ENCODE data around the gene RRBP1. TPM values are rescaled to one million over a fixed set of nuclear protein-coding genes. Genes with fewer than 3 reads are reported as not detected.

RRBP1 gene
- total RNA-seq, 2 experiments from 2014 or later = 21.1 to 24.9 TPM

DNA sequence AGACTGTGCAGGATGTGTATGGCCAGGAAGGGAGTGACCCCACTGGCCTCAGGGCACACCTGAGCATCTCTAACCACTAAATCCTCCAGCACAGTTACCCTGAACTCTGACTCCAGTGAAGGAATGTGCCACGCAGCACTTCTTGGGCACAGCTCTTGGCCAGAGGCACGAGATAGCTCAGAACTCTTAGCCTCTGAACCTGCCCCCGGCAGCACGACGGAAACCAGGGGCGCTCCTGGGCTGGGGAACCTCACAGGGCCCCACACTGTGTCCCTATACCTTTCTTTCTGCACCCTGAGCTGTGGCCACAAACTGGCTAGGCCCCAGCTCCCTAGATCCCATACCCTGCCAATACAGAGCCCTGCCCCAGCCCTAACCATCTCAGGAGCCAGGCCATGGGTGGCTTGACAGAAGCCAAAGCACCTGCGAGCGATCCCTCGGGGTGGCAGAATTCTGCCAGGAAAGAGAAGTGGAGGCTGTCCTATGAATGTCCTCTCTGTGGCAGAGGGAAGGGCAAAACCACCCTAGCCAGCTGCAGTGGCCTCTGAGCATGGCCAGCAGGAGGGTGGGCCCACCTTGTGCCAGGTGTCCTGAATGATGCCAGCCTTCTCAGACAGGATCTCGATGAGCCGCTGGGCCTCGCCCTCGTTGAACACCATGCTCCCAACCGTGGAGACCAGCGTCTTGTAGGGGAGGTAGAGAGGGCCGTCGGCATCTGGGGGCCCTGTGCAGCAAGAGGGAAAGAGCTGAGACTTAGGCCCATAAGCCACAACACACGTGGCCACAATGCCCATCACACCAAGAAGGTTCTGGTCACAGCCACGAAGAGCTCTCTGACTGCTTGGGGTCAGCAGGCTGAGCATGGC lies 39.4 kb downstream of the RRBP1 start:
- DNase-seq = no peak
- ChIA-PET POLR2A (no interaction called here), CTCF (no interaction called here)
- H3K27me3 Mint-ChIP-seq = no peaks in the 10 kb centered on the region
- H3K36me3 Mint-ChIP-seq (ENCODE audit: low read depth) = no peaks in the 10 kb centered on the region
- no peak overlapping the region for H3K27ac Mint-ChIP-seq
- no peaks in the 10 kb centered on the region for H3K4me1 Mint-ChIP-seq
- intact Hi-C loops (cut with DNase I, micrococcal nuclease) = no loop called here
- no peak overlapping the region for H3K4me3 Mint-ChIP-seq
- H3K9me3 Mint-ChIP-seq (ENCODE audit: low read depth) = no peaks in the 10 kb centered on the region
- no peak for ATAC-seq

DNA sequence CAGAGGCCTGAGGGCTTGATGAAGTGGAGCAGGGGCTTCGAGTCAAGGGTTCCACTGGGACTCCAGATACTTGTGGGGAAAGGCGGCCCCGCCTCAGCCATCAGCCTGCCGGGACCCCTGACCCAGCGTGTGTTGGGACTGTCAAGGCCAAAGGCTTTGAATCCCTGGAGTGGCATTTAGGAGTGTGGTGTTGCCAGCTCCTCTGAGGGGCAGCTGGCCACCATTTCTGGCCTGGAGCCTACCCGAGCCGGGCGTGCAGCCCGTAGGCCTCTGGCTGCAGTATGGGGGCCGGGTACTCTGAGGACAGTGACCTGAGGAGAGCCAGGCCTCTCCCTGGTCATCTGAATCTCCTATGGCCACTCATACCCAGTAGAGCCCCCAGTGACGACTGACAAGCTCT lies 40.0 kb downstream of the RRBP1 start:
- Mint-ChIP-seq H3K9me3 (ENCODE audit: low read depth) (no peaks in the 10 kb centered on the region), H3K27ac (no peak overlapping the region), H3K27me3 (no peaks in the 10 kb centered on the region), H3K4me3 (no peak overlapping the region), H3K36me3 (ENCODE audit: low read depth) (no peaks in the 10 kb centered on the region), H3K4me1 (no peaks in the 10 kb centered on the region)
- ATAC-seq = no peak
- no peak for DNase-seq
- intact Hi-C loops (cut with DNase I, micrococcal nuclease) = no loop called here
- ChIA-PET POLR2A (no interaction called here), CTCF (no interaction called here)

DNA sequence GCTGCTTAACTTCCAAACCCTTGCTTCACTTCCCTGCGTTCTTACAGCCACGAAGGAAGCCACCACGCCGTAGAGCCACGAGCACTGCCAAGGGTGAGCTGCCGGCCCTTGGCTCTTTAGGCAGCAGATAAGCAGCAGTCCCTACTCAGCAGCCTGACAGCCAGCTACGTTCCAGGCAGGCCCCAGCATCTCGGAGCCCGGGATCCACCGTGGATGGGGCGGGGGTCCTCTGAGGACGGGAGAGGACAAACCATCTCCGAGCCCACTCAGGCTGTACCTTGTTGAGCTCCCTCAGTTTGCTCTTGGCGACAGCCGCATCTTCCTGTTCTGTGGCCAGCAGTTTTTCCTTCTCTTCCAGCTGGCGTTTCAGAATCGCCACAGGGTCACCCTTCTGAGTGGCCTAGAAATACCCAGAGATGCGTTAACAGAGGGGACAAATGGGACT lies 40.5 kb downstream of the RRBP1 start:
- no peak for ATAC-seq
- no peak overlapping the region for H3K4me3 Mint-ChIP-seq
- H3K27ac Mint-ChIP-seq = no peak overlapping the region
- POLR2A ChIA-PET = no interaction called here
- DNase-seq = no peak
- no peaks in the 10 kb centered on the region for H3K36me3 Mint-ChIP-seq (ENCODE audit: low read depth)
- H3K27me3 Mint-ChIP-seq = no peaks in the 10 kb centered on the region
- no peaks in the 10 kb centered on the region for H3K9me3 Mint-ChIP-seq (ENCODE audit: low read depth)
- CTCF ChIA-PET = no interaction called here
- no peaks in the 10 kb centered on the region for H3K4me1 Mint-ChIP-seq
- intact Hi-C loops (cut with DNase I, micrococcal nuclease) = no loop called here

DNA sequence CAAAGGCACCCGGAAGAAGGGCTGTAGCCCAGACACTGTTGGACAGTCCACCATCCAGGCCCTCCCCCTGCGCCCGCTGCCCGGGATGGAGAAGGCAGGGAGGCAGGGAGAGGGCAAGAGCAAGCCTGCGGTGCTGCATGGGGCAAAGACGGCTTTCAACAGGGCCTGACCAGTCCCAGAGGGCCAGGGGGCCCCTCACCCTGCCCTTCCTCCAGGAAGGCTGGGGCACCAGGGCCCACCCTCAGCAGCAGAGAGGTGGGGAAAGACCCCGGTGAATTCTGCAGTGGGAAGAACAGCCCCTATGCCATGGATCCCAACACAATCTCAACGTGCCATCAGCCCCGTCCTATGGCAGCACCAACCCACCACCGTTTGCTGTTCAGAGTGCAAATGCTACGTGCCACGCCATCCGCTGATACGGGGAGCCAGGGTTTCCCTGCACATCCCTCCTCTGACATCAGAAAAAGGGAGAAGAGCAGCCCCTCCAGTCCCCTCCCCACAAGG lies 41.1 kb downstream of the RRBP1 start:
- Mint-ChIP-seq H3K27ac (no peak overlapping the region), H3K27me3 (no peaks in the 10 kb centered on the region), H3K36me3 (ENCODE audit: low read depth) (no peaks in the 10 kb centered on the region), H3K4me3 (no peak overlapping the region), H3K4me1 (no peaks in the 10 kb centered on the region), H3K9me3 (ENCODE audit: low read depth) (no peaks in the 10 kb centered on the region)
- POLR2A ChIA-PET = no interaction called here
- CTCF ChIA-PET = no interaction called here
- intact Hi-C loops (cut with DNase I, micrococcal nuclease) = no loop called here
- ATAC-seq (no peak), DNase-seq (no peak)

DNA sequence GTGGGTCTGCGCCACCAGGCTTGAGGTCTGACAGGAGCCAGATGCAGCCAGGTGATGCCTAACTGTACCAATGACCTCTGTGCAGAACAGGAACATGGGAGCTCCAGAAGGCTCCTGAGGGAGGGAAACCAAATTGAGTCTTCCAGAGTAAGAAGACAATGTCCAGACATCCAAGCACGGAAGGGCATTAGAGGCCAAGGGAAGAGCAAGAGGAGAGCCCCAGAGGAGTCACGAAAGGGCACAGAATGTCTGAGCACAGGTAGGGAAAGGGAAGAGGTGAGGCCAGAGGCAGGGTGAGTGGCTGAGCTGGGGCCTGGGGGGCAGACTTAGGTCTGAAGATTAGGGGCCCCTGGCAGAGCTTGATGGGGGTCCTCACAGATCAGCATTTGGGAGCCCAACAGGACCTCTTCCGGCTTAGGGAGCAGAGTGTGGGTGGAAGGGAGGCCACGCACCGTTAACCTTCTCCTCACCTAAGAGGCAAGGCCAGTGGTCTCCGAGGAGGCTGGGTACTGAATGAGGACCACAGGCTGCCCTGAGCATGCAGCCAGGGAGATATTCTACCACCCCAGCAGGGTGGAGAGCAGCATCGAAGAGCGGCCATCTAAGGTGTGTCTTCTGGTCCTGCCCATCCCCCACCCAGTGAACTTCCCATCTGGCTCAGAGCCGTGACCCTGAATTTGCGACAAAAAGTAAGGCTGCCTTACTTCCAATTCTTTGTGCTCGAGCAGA lies 41.7 kb downstream of the RRBP1 start:
- no peaks in the 10 kb centered on the region for H3K36me3 Mint-ChIP-seq (ENCODE audit: low read depth)
- H3K27me3 Mint-ChIP-seq = no peaks in the 10 kb centered on the region
- no peak overlapping the region for H3K4me3 Mint-ChIP-seq
- H3K4me1 Mint-ChIP-seq = no peaks in the 10 kb centered on the region
- intact Hi-C loops (cut with DNase I, micrococcal nuclease) = no loop called here
- ChIA-PET CTCF (no interaction called here), POLR2A (no interaction called here)
- no peak for DNase-seq
- no peak overlapping the region for H3K27ac Mint-ChIP-seq
- no peaks in the 10 kb centered on the region for H3K9me3 Mint-ChIP-seq (ENCODE audit: low read depth)
- ATAC-seq = no peak

DNA sequence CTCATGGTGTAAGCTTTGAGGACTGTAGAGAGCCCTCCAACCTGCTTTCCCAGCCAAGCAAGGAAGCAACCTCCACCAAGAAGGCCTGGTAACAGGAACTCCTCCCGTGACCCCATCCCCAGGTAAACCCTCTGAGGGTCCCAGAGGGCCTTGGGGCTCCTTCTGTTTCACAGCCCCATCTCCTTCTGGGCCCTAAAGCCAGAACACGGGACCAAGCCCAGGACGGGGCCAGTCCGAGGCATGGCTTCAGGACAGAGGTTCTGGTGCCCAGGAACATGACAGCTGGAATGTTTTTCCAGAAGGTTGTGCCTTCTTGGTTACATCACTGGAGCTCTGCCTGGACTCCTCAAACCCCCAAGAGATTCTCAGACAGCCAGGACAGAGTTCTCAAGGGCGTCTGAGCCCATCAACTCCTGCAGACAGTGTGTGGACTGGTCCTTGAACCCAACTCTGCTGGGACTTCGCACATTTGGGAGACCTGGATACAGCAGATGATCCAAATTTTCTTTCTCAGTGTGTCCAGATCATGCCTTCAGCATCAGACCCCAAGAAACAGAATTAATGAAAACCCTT lies 43.1 kb downstream of the RRBP1 start:
- DNase-seq (no peak), ATAC-seq (no peak)
- Mint-ChIP-seq H3K4me3 (no peak overlapping the region), H3K9me3 (ENCODE audit: low read depth) (no peaks in the 10 kb centered on the region), H3K27me3 (no peaks in the 10 kb centered on the region), H3K4me1 (no peaks in the 10 kb centered on the region), H3K27ac (no peak overlapping the region), H3K36me3 (ENCODE audit: low read depth) (no peaks in the 10 kb centered on the region)
- ChIA-PET CTCF (interaction anchor here (0.7 kb wide), 1 partner anchor 44 kb away, joined by 5 read pairs; the partner anchor contains the start of gene RRBP1), POLR2A (no interaction called here)
- intact Hi-C loops (cut with DNase I, micrococcal nuclease) = no loop called here

DNA sequence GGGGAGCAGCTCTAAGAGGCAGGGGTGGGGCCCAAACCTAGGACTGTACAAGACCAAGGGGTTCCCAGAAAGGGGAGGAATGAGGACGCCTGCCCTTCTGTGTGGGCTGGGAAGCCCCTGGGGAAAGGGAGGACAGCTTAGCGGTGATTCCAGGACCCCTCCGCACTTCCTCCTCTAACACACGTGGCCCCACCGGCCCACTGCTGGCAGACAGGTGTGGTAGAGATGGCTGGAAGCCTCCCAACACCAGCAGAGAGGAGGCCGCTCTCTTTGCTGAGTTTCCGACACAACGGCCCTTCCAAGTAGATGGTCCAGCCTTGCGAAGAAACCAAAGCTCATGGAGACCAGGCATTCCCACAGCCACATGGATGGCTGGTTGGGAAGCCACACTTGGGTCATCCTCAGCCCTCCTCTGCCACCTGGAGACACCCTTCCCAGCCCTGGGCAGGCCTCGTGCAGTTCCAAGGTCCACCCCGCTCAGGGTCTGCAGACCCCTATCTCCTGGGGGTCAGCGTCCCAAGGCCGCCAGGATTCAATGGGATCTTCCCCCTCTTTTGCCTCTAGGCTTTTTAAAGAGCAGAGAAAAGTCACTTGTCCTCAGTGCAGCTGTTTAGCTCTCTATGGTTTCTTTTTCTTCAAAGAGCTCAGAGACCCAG lies 43.9 kb downstream of the RRBP1 start:
- CTCF ChIA-PET = interaction anchor here (0.7 kb wide), 1 partner anchor 44 kb away, joined by 5 read pairs; the partner anchor contains the start of gene RRBP1
- intact Hi-C loops (cut with DNase I, micrococcal nuclease) = no loop called here
- Mint-ChIP-seq H3K4me3 (no peak overlapping the region), H3K36me3 (ENCODE audit: low read depth) (no peaks in the 10 kb centered on the region), H3K27me3 (no peaks in the 10 kb centered on the region), H3K4me1 (no peaks in the 10 kb centered on the region), H3K27ac (no peak overlapping the region), H3K9me3 (ENCODE audit: low read depth) (no peaks in the 10 kb centered on the region)
- no peak for DNase-seq
- POLR2A ChIA-PET = no interaction called here
- ATAC-seq = no peak

DNA sequence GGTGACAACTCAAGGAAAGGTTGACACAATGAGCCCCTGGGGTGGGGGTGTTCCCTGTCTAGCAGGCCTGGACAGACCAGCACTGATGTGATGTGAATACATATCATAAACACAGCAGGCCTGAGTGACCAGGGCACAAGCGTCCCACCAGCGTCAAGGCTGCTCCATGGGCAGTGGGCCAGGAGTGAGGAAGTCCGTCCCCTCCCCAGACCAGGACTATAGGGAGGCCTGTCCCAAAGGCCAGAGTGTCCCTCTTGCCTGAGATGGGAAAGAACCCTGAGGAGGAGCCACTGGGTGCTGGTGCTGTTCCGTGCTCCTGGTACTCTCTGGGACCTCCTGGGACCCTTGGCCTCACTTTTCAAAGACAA lies 44.6 kb downstream of the RRBP1 start:
- Mint-ChIP-seq H3K27me3 (no peaks in the 10 kb centered on the region), H3K9me3 (ENCODE audit: low read depth) (no peaks in the 10 kb centered on the region), H3K4me1 (no peaks in the 10 kb centered on the region), H3K36me3 (ENCODE audit: low read depth) (no peaks in the 10 kb centered on the region), H3K27ac (no peak overlapping the region), H3K4me3 (no peak overlapping the region)
- ChIA-PET CTCF (no interaction called here), POLR2A (no interaction called here)
- intact Hi-C loops (cut with DNase I, micrococcal nuclease) = no loop called here
- ATAC-seq = no peak
- DNase-seq = no peak

DNA sequence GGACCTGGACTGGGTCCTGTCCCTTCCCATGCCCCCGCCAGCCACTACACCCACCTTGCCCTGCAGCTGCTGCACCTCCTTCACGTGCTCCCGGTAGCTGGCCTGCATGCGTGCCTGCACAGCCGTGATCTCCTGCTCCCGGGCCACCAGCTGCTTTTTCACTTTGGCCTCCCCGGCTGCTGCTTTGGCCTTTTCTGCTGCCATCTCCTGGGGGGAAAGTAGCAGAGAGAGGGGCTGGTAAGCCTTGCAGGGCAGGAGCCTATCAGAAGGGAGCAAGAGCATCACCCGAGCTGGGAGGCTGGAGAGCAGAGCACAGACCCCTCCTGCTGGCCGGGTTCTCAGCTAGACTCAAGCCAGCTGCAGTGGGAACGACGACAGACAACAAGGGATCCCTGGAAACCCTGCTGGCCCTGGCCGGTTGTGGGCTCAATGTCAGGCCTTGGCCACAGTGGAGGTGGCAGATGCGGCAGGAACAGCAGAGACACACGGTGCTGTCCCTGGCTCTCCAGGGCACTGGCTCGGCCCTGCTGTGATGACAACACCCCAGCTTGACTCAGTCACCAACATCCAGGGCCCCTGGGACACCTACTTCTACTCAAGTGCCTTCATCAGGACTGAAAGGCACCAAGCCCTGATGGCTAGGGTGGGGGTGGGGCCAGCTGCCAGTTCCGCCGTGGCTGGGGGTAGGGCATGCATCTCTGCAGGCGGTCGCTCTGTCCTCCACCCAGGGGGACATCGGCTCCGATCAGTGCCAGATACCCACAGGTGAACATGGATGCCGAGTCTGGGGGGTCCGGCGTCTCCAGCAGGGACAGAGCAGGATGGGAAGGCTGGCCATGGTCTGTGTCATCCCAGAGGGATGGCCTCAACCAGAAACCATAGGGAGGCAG lies 45.3 kb downstream of the RRBP1 start:
- intact Hi-C loops (cut with DNase I, micrococcal nuclease) = no loop called here
- H3K36me3 Mint-ChIP-seq (ENCODE audit: low read depth) = no peaks in the 10 kb centered on the region
- CTCF ChIA-PET = no interaction called here

DNA sequence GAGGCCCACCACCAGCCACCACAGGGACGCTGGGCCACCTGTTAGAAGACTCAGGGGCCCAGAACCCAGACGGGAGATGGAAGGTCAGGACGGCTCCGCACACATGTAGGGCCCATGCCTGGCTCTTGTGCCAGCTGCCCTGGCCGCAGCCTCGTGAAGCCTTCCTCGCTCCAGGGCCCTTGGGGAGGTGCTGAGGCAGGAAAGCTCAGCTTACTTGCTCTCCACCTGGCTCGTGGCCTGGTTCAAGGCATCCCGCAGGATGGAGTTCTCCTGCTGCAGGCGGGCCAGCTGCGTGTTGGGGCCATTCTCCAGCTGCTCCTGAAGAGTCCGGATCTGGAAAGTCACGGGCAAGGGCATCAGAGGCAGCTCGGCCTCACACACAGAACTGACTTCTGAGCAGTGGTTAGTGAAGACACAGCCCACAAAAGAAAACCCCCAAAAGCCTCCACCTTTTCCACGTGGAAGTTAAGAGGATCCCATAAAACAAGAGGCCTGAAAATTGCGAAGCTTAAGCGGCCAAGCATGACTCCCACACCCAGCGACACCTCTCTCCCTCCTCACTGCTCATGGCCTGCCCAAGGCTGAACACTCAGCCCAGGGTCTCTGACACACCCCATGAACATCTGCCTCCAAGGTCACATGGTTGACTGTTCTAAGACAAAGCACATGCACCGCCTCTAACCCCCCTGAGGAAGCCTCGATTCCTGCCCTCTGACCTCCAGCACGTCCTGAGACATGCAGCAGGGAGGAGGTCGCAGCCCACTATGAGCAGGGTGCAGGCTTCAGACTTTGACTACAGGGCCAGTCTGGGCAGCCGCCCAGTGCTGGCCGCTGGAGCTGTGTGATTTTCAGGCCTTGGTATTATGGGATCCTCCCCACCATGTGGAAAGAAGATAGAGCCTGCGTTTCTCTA lies 46.5 kb downstream of the RRBP1 start:
- no peak for ATAC-seq
- ChIA-PET POLR2A (interaction anchor here (0.6 kb wide), 1 partner anchor 584 kb away, joined by 3 read pairs; no protein-coding TSS in a partner anchor), CTCF (no interaction called here)
- H3K4me3 Mint-ChIP-seq = no peak overlapping the region
- no peak overlapping the region for H3K27ac Mint-ChIP-seq
- intact Hi-C loops (cut with DNase I, micrococcal nuclease) = no loop called here
- no peak for DNase-seq
- H3K9me3 Mint-ChIP-seq (ENCODE audit: low read depth) = no peaks in the 10 kb centered on the region
- H3K4me1 Mint-ChIP-seq = no peaks in the 10 kb centered on the region
- H3K27me3 Mint-ChIP-seq = no peaks in the 10 kb centered on the region
- H3K36me3 Mint-ChIP-seq (ENCODE audit: low read depth) = no peaks in the 10 kb centered on the region

More for the DNA sequence above, 45.3 kb downstream of the RRBP1 start:
- DNase-seq = no peak
- Mint-ChIP-seq H3K9me3 (ENCODE audit: low read depth) (no peaks in the 10 kb centered on the region), H3K27me3 (no peaks in the 10 kb centered on the region), H3K4me1 (no peaks in the 10 kb centered on the region), H3K27ac (no peak overlapping the region), H3K4me3 (no peak overlapping the region)
- POLR2A ChIA-PET = no interaction called here
- no peak for ATAC-seq

Data from activated CD4-positive, alpha-beta T cell treated with anti-CD3 and anti-CD28 coated beads for 36 hours (primary cell).